HepG2 (cell line): ENCODE measurements around the gene LCN2. TPM values are rescaled to one million over a fixed set of nuclear protein-coding genes. Genes with fewer than 3 reads are reported as not detected.

ENCODE experiments used
- BRF2 ChIP-seq: sonication (generic); formaldehyde crosslinking; IDR thresholded peaks from 2 replicates; pipeline ENCODE4 v1.8.1; 2022; ENCODE audit warnings: mild to moderate bottlenecking, missing genetic modification reagents
- GFI1 ChIP-seq: sonication (generic); formaldehyde crosslinking; IDR thresholded peaks from 2 replicates; pipeline ENCODE4 v1.5.0; 2020; ENCODE audit warnings: missing genetic modification reagents, mild to moderate bottlenecking, borderline replicate concordance
- HOXA3 ChIP-seq: sonication (generic); formaldehyde crosslinking; IDR thresholded peaks from 2 replicates; pipeline ENCODE4 v1.5.0; 2020; ENCODE audit warnings: missing genetic modification reagents
- KAT7 ChIP-seq: IDR thresholded peaks from 2 replicates; pipeline ENCODE4 v1.6.1; 2018; ENCODE audit warnings: borderline replicate concordance, missing compliant biosample characterization
- PITX1 ChIP-seq: sonication (generic); formaldehyde crosslinking; IDR thresholded peaks from 2 replicates; pipeline ENCODE4 v1.5.1; 2020; ENCODE audit warnings: mild to moderate bottlenecking, missing genetic modification reagents
- SNAI1 ChIP-seq: sonication (generic); formaldehyde crosslinking; IDR thresholded peaks from 2 replicates; pipeline ENCODE4 v1.5.0; 2020; ENCODE audit warnings: mild to moderate bottlenecking, missing genetic modification reagents, borderline replicate concordance
- ZNF597 ChIP-seq: sonication (generic); formaldehyde crosslinking; IDR thresholded peaks from 2 replicates; pipeline ENCODE4 v1.5.0; 2020; ENCODE audit warnings: missing genetic modification reagents
- ZNF687 ChIP-seq: sonication (generic); formaldehyde crosslinking; IDR thresholded peaks from 2 replicates; pipeline ENCODE4 v1.5.1; 2020; ENCODE audit warnings: mild to moderate bottlenecking, missing genetic modification reagents, moderate library complexity
- polyA plus RNA-seq, 8 experiments: library from polyadenylated mRNA; depleted of rRNA in 3 of 8; stranded (reverse) in 7 of 8; unstranded in 1 of 8; fragments of >200 nt; fragmentation: Illumina TruSeq in 4 of 8; extraction: Trizol in 4 of 8; gene quantifications; 2 replicates each; pipeline versions ENCODE4 v1.2.1 to v1.2.3, GENCODE V29; 2011 to 2016; ENCODE audit warnings: low read depth in 4 of 8, missing spikeins in 1 of 8, mixed read lengths in 1 of 8; ENCODE audit not compliant: insufficient read depth in 1 of 8
- total RNA-seq, 5 experiments: library from RNA; depleted of rRNA; stranded (reverse); fragments of >200 nt; fragmentation: Illumina TruSeq; extraction: Trizol; gene quantifications; 2 replicates each; pipeline ENCODE4 v1.2.3, GENCODE V29; 2016; ENCODE audit warnings: low read depth in 1 of 5
- TF ChIP-seq, protein P1 (sequence below): IDR thresholded peaks from 2 replicates; pipeline ENCODE4 v1.4.0; 2020; ENCODE audit warnings: mild to moderate bottlenecking, missing genetic modification reagents
- TF ChIP-seq, protein P2 (sequence below): IDR thresholded peaks from 2 replicates; pipeline ENCODE4 v1.6.1; 2016; ENCODE audit warnings: mild to moderate bottlenecking
- TF ChIP-seq, protein P3 (sequence below), 2 experiments: sonication (generic) in 1 of 2; formaldehyde crosslinking in 1 of 2; IDR thresholded peaks; 2 replicates each; pipeline versions ENCODE4 v1.4.0 to v1.6.1; 2016 to 2020; ENCODE audit warnings: borderline replicate concordance in 1 of 2, low read depth in 1 of 2, mild to moderate bottlenecking in 1 of 2, missing genetic modification reagents in 1 of 2

LCN2 gene
- total and polyA plus RNA-seq, 2 of the 13 experiments (the other 11 are each of a cell fraction or from before 2014, with no cell fraction given): 0.38 to 1.4 TPM

DNA sequence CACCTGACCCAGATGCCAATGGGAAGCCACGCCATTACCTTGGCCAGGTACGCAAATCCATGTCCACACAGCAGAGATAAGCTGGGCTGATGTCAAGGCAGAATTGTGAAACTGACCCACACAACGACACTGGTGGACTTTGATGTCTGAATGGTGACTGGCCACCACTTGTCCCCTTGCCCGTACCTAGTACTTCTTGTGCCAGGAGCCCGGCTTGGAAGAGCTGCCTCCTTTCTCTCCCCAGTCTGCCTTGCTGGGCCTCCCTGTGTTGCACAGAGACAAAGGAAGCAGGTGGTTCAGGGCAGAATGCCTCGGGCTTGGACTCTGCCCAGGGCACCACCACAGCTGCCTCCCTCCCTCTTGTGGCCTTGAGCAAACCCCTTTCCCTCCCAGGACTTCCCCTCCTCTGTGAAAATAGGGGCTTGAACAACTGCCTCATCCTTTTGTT is 45.1 kb upstream of the LCN2 start (continued):
- TF ChIP-seq, protein P1, sequence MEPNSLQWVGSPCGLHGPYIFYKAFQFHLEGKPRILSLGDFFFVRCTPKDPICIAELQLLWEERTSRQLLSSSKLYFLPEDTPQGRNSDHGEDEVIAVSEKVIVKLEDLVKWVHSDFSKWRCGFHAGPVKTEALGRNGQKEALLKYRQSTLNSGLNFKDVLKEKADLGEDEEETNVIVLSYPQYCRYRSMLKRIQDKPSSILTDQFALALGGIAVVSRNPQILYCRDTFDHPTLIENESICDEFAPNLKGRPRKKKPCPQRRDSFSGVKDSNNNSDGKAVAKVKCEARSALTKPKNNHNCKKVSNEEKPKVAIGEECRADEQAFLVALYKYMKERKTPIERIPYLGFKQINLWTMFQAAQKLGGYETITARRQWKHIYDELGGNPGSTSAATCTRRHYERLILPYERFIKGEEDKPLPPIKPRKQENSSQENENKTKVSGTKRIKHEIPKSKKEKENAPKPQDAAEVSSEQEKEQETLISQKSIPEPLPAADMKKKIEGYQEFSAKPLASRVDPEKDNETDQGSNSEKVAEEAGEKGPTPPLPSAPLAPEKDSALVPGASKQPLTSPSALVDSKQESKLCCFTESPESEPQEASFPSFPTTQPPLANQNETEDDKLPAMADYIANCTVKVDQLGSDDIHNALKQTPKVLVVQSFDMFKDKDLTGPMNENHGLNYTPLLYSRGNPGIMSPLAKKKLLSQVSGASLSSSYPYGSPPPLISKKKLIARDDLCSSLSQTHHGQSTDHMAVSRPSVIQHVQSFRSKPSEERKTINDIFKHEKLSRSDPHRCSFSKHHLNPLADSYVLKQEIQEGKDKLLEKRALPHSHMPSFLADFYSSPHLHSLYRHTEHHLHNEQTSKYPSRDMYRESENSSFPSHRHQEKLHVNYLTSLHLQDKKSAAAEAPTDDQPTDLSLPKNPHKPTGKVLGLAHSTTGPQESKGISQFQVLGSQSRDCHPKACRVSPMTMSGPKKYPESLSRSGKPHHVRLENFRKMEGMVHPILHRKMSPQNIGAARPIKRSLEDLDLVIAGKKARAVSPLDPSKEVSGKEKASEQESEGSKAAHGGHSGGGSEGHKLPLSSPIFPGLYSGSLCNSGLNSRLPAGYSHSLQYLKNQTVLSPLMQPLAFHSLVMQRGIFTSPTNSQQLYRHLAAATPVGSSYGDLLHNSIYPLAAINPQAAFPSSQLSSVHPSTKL (CRISPR knock-in tag): peak; percentile 91
- TF ChIP-seq BRF2 (CRISPR knock-in tag) (peak; percentile 45; the same call in 1 of the 2 replicates), ZNF597 (CRISPR knock-in tag) (no peak), ZNF687 (peak; percentile 96), HOXA3 (CRISPR knock-in tag) (peak; percentile 74; the same call in 1 of the 2 replicates), KAT7 (CRISPR knock-in tag) (no peak), SNAI1 (CRISPR knock-in tag) (peak; percentile 44; the same call in 1 of the 2 replicates), GFI1 (CRISPR knock-in tag) (peak; percentile 82), PITX1 (CRISPR knock-in tag) (peak; percentile 67; the same call in 1 of the 2 replicates)
- TF ChIP-seq, protein P2, sequence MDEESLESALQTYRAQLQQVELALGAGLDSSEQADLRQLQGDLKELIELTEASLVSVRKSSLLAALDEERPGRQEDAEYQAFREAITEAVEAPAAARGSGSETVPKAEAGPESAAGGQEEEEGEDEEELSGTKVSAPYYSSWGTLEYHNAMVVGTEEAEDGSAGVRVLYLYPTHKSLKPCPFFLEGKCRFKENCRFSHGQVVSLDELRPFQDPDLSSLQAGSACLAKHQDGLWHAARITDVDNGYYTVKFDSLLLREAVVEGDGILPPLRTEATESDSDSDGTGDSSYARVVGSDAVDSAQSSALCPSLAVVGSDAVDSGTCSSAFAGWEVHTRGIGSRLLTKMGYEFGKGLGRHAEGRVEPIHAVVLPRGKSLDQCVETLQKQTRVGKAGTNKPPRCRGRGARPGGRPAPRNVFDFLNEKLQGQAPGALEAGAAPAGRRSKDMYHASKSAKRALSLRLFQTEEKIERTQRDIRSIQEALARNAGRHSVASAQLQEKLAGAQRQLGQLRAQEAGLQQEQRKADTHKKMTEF (CRISPR knock-in tag): peak; percentile 66
- TF ChIP-seq, protein P3, sequence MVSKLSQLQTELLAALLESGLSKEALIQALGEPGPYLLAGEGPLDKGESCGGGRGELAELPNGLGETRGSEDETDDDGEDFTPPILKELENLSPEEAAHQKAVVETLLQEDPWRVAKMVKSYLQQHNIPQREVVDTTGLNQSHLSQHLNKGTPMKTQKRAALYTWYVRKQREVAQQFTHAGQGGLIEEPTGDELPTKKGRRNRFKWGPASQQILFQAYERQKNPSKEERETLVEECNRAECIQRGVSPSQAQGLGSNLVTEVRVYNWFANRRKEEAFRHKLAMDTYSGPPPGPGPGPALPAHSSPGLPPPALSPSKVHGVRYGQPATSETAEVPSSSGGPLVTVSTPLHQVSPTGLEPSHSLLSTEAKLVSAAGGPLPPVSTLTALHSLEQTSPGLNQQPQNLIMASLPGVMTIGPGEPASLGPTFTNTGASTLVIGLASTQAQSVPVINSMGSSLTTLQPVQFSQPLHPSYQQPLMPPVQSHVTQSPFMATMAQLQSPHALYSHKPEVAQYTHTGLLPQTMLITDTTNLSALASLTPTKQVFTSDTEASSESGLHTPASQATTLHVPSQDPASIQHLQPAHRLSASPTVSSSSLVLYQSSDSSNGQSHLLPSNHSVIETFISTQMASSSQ (IDR thresholded peaks at IDR 0.05; ENCODE audit: low read depth): no peak
- TF ChIP-seq, protein P3 (CRISPR knock-in tag; IDR thresholded peaks at IDR 0.05; ENCODE audit: borderline replicate concordance): peak; percentile 50; the same call in 1 of the 2 replicates
